Stimulated activated CD4-positive, alpha-beta T cell treated with anti-CD3 and anti-CD28 coated beads, TNF-alpha, amount 100 ng/mL, for 4 hours (primary cell): ENCODE measurements around the gene DCAF8L1.
"Not testable (repeated sequence)": the region's sequence is repeated elsewhere in the genome, so short reads cannot be mapped to it uniquely, and the experiment has no call there.

Source experiments
- DNase-seq, 3 experiments: peaks; one replicate each; pipeline ENCODE4 v3.0.0-alpha.2; 2020; ENCODE audit warnings: low read depth in 3 of 3

The DCAF8L1 gene

DNA sequence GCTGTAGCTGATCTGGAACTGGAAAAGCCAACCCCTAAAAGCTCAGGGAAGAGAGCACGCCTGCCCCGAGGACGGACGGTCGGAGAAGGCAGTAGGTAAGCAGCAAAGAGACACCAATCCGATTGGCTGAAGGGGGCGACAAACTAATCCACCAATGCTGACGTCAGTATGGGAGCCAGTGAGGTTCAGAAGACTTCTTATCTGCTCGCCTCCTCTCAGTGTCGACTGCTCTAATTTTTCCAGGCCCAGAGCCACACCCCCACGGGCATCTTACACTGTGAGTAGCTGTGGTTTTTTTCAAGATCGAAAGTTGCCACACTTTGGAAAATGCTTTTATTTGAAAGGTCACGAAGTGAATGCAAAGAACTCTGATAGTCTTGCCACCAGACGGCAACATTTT is at the start of gene DCAF8L1:
Gene DCAF8L1, minus strand, starts transcription at position 101 of the 400 bp plus-strand sequence. CDS start 115 bp downstream, outside the sequence.
- no peak for DNase-seq

GRCh38 chrX:28022371-28022770 is 41.1 kb upstream of the DCAF8L1 start:
- no peak for DNase-seq

DNA sequence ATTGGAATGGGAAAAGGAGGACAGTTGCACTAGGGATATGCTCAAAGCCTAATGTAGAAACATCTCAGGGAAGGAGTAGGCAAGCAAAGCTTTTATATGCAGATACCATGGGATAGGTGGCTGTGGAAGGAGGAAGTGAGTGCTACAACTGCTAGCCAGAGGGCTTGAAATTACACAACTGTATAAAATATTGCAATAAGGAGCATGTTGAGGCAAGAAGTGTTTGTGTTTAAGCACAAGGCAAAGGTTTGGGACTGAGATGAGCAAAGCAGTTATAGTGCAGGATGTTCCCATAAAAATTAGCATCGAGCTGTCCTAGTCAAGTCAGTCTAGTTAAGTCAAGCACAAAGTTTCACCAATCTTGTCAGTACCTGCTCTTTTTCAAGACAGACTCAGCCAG is 35.6 kb upstream of the DCAF8L1 start:
- DNase-seq = no peak

DNA sequence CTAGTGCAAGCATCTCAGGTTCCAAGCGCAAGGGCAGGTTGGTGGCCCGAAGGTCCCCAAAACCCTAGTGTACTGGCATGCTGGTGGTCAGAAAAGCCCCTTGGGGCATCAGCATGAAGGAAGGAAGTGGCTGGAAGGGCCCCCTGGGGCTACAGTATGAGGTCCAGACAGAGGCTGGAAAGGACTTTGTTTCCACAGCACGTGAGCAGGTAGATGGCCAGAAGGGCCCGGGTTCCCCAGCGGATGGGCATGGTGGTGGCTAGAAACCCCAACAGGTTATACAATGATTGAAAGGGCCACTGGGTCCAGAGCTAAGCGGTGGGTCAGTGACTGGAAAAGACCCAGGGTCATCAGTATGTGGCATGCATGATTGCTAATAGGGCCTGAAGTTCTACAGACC is 34.7 kb upstream of the DCAF8L1 start:
- DNase-seq = no peak

DNA sequence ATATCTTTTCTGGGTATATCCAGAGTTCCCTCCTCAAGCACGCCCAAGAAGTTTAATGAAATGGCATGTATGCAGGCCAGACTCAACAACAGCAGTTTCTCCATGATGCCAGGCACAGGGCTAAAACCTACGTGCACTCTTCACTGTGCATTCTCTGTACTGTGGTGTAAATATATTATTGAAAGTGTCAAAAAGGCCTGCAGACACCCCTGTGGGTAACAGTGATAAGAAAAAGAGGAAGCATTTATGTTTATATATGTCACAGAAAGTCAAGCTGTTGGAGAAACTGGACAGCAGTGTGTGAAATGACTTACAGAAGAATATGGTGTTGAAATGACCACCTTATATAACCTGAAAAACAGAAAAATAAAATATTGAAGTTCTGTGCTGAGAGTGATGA is 29.6 kb upstream of the DCAF8L1 start:
- DNase-seq = no peak

DNA sequence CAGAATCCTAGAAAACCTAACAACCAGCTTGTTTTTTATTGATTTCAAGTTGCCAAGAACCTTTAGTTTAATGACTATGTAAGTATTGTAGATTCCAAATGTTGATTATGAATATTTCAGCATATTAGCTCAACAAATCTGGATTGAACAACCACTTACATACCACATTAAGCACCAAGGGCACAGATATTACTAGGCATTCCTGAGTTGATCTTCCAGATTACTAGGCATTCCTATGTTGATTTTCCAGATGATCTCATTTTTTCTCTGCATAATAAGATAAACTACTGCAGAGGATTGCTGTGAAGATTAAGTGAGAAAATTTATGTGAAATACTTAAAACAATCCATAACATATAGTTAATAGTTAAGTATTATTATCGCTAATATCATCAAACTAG is 17.4 kb upstream of the DCAF8L1 start:
- no peak for DNase-seq

GRCh38 chrX:27997622-27998021 is 16.4 kb upstream of the DCAF8L1 start:
- DNase-seq = no peak

DNA sequence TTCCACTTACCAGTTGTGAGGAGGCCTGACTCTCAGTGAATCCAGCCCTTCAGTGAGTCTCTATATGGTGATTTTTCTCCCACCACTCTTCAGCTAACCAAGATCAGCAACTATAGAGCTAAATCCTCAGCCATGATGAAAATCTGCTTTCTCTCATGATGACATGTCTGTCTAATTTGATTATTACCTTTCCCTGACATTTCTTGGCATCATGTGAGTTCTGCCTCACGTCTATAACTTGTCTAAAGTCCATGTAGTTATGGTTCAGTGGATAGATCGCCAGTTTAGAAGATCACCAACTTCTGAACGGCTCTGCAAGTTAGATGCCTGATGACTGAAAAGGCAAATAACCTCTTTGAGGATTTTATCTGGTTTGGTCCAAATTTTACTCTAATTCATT is 14.9 kb upstream of the DCAF8L1 start:
- DNase-seq = no peak

DNA sequence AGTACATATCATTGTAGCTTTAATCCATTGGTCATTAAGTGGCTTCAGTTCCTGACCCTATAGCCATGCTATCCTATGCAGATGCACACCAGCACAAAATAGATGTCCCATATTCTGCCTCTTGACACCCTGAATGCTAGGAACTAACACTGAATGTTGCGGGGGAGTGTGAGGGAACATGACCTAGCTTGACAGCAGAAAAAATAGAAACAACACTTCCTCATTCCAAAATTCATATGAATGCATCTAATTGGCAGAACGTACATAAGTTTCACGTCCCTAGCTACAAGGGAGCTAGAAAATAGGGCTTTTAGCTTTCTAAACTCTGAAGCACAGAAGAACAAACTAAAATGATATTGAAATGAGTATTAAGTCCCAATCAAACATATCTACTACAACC is 14.4 kb upstream of the DCAF8L1 start:
- no peak for DNase-seq

DNA sequence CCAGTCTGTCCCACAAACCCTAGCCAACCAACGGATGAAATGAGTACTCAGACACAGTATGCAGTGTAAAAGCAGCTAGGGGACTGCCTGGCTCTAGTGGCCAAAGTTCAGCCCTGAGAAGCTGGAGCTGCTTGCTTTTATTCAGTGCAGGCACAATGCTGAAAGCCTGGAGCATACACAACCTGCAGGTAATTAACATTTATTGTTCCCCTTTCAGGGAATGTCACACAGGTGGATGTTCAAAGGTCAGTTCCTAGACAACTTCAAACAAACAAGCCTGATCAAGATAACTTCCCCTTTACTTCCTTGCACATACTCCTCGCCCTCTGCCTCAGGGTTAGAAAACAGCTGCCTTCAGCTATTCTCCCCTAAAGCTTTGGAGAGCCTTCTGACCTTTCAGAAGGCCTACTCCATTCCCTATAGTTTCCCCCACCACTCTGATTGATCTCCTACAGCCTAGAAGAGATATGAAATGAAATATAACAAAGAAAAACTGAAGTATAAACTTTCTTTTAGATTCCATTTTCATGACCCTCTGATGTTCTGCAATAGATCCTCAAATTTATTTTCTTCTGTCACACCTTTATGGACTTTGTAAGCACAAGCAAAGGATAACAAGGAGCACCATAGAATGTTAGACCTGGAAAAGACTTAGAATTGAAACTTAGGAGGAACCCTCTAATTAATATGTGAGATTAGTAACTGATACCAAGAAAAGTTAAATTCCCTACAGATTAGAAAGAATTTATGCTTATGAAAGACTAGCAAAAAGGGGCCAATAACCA is 6.8 kb upstream of the DCAF8L1 start:
- no peak for DNase-seq

DNA sequence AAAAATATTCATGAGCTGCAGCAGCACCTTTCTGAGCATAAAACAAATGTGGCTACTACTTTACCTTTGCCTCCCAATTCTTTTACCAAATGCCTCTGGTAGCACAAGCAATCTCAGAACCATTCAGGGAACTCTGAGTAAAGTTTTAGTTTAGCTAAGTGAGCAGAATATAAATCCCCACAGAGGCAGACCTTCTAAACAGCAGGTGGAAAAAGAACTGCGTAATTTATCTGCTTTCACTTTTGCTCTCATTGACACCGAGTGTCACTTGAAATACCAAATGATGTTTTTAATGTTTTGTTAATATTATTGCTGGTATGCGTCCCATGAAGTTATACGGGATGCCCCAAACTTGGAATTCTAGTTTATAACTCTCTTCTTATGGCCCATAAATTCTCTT is 4.3 kb downstream of the DCAF8L1 start:
- DNase-seq = not testable (repeated sequence)

GRCh38 chrX:27976284-27976683 is 5.0 kb downstream of the DCAF8L1 start:
- no peak for DNase-seq

- no peak for DNase-seq
Observed at GRCh38 chrX:27968878-27969277, 12.4 kb downstream of the DCAF8L1 start.

GRCh38 chrX:27968352-27968751 is 12.9 kb downstream of the DCAF8L1 start:
- no peak for DNase-seq

DNA sequence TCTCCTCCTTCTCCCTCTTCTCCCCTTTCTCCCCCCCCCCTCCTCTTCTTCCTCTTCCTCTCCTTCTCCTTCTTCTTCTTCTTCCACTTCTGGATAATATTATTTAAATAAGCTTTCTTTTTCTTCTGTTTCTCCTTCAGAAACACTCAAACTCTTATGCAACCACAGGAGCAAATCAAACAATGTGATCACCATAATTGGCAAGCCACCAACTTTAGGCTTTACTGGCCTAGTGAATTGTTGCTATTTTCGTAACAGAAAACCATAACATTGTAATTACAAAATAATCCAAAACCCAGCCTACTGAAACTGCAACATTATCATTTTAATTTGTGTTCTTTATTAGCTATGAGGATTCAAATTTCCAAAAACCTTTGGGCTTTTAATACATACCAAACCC is 14.3 kb downstream of the DCAF8L1 start:
- no peak for DNase-seq

- DNase-seq = no peak
Observed at GRCh38 chrX:27966492-27966891, 14.8 kb downstream of the DCAF8L1 start.

DNA sequence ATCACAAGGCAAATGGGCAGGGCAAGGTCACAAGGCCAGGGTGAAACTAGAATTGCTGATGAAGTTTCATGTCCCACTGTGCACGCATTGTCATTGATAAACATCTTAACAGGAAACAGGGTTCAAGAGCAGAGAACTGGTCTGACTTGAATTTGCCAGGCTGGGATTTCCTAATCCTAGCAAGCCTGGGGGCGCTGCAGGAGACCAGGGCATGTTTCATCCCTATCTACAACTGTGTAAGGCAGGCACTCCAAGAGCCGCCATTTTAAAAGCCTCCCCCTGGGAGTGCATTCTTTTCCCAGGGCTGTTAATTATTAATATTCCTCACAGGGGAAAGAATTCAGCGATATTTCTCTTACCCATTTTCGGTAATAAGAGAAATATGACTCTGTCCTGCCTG is 15.9 kb downstream of the DCAF8L1 start:
- not testable (repeated sequence) for DNase-seq

DNA sequence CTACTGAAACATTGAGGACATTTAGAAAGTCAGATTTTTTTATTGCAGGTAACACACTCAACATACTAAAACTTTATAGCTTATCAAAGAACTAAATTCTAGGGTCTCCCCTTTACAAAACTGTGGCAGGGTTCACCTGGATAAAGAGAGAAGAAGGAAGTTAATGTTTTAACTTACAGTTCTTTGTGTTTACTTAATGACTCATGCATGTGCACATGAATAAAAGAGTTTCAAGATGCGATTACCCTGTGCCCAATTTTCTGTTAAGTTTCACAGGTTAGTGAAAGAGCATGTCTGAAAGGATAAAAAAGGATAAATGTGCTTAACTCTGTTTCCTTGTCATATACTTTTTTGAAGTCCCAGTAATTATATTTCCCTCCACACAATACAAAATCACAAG is 16.8 kb downstream of the DCAF8L1 start:
- no peak for DNase-seq

DNA sequence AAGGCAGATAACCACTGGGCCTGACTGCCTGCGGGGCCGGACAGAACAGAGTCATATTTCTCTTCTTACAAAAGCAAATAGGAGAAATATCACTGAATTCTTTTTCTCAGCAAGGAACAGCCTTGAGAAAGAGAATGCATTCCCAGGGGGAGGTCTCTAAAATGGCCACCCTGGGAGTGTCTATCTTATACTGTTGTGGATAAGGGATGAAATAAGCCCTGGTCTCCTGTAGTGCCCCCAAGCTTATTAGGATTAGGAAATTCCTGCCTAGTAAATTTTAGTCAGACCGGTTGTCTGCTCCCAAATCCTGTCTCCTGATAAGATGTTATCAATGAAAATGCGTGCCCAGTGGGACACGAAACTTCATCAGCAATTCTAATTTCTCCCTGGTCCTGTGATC is 20.8 kb downstream of the DCAF8L1 start:
- not testable (repeated sequence) for DNase-seq

GRCh38 chrX:27953171-27953570 is 28.1 kb downstream of the DCAF8L1 start:
- DNase-seq = no peak

DNA sequence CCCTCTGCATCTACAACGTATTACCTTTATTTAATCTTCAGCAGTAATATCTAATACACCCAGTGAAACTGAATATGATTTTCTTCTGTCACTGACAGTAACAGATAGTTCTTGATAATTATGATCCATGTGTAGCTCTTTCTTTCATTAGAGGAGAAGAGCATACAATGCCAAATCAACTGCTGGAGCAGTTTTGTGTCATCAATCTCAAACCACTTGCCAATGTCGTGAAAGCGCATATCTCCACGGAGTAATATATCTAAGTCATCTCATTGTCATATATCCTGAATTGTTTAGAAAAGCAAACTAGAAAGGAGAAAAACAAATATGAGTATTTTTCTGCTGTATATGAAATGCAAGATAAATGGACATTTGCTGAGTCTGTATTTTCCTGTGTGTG is 47.9 kb downstream of the DCAF8L1 start:
- no peak for DNase-seq
